ENCODE data around the gene PAPPA2. TPM values are rescaled to one million over a fixed set of nuclear protein-coding genes. Genes with fewer than 3 reads are reported as not detected.

The PAPPA2 gene
- total RNA-seq, 1 experiment from 2014 or later = not detected

DNA sequence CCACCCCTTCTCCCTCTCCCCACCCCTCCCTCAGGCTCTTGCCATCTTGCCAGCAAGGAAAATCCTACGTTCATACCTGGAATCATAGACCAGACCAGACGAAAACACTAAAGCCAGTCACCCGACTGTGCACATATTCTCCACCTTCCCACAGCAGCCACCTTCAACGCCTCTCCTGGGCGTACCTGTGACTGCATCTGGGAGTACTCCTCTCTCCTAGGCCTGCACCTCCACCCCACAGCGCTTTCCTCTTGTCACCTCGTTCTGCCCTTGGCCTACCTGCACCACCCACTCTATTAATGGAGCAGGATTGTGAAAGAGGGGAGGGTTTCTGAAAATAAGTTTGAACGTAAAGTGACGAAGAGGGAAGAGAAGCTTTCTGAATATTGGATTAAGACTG is 17.8 kb downstream of the PAPPA2 start:
- in situ Hi-C loops (cut with HindIII; ENCODE audit: low sequenced_read_pairs) = no loop called here
- no peak for DNase-seq (ENCODE audit: low spot score)

GRCh38 chr1:176485083-176485482 is 22.1 kb downstream of the PAPPA2 start:
- DNase-seq (ENCODE audit: low spot score) = no peak
- in situ Hi-C loops (cut with HindIII; ENCODE audit: low sequenced_read_pairs) = no loop called here

DNA sequence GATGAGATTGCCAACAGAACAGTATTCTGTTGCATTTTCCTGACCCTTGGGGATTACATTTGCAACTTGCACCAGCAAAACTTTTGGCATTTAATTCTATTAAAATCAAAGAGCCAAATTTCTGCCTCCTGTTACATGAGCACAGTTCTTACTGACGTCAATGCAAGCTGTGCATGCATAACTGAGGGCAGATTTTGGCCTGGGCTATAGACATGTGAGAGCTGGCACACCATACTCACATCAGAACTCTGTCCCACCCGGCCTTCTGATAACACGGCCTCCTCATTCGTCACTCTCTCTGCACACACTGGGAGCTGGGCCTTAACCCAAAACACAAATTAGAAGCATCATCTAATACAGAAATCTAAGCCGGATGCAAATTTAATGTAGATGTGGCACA is 31.5 kb downstream of the PAPPA2 start:
- in situ Hi-C loops (cut with HindIII; ENCODE audit: low sequenced_read_pairs) = no loop called here
- DNase-seq (ENCODE audit: low spot score) = peak; percentile 43

DNA sequence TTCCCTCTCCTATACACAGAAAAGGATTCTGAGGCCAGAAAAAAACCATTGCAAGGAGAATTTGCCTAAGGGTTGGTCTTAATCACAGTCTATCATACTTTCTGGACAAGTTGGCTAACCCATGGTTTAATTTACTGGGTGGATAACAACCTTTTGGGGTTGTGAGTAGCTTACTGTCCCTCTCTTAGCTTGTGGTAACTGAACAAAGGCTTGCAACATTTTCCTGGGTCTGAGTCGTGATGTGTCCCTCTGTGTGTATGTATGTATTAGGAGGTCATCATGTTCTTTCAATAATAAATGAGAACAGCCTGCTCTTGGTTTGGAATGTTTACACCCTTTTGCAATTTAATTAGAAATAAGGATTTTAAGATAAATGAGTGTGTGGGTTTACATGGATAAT is 36.7 kb downstream of the PAPPA2 start:
- no peak for DNase-seq (ENCODE audit: low spot score)

DNA sequence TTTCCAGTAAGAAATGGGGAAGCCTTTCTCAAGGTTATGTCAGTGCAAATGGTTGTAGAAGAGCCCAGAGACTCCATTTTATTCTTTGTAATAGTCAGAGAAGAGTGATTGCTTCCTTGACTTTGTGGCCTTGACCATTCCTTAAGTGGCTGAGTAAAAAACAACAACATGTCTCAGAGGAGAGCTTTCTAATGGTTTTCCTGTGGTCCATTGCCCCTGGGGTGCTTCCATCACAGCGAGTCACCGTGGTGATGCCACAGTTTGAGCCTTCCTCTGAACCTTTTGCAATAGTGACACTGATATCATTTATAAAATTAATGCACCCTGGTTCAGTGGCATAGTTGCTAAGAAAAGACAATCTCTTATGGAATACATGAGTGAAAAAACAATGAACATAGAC is 38.6 kb downstream of the PAPPA2 start:
- in situ Hi-C loops (cut with HindIII; ENCODE audit: low sequenced_read_pairs) = no loop called here
- DNase-seq (ENCODE audit: low spot score) = no peak

More for the DNA sequence above, 36.7 kb downstream of the PAPPA2 start:
- in situ Hi-C loops (cut with HindIII; ENCODE audit: low sequenced_read_pairs) = no loop called here

GRCh38 chr1:176504848-176505553 is 42.0 kb downstream of the PAPPA2 start:
- in situ Hi-C loops (cut with HindIII; ENCODE audit: low sequenced_read_pairs) = no loop called here
- DNase-seq (ENCODE audit: low spot score) = no peak

DNA sequence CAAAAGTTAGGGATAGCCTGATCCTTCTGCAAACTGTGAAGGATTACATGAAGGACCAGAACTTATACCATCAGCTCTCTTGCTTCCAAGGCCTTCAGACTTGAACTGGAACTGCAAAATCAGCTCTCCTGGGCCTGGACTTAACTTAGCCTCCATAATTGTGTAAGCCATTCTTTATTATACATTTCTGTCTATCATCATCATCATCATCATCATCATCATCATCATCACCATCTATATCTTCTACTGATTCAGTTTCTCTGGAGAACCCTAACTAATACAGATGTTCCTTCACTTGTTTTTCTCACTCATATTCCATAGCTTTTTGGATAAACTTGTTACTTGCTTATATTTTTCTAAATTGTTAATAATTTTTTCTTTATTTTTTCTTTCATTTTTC is 50.0 kb downstream of the PAPPA2 start:
- in situ Hi-C loops (cut with HindIII; ENCODE audit: low sequenced_read_pairs) = no loop called here
- no peak for DNase-seq (ENCODE audit: low spot score)

- in situ Hi-C loops (cut with HindIII; ENCODE audit: low sequenced_read_pairs) = no loop called here
- DNase-seq (ENCODE audit: low spot score) = peak; percentile 65
Measured at GRCh38 chr1:176515310-176515709, 52.3 kb downstream of the PAPPA2 start.

- in situ Hi-C loops (cut with HindIII; ENCODE audit: low sequenced_read_pairs) = no loop called here
- DNase-seq (ENCODE audit: low spot score) = no peak
Measured at GRCh38 chr1:176517484-176517883, 54.5 kb downstream of the PAPPA2 start.

DNA sequence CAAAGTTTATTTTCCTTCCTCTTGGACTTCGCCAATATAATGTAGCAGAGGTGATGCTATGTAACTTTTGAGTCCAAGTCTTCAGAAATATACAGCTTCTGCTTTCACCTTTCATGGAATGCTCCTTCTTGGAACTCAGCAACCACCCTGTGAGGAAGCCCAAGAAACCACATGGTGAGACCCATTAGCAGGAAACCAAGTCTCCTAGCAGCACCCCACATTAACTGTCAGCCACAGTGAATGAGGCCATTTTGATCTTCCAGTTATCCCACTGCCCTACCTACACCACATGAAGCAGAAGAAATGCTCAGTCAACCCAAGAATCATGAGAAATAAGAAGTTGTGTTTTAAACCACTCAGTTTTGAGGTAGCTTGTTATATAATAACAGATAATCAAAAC is 58.2 kb downstream of the PAPPA2 start:
- in situ Hi-C loops (cut with HindIII; ENCODE audit: low sequenced_read_pairs) = no loop called here
- DNase-seq (ENCODE audit: low spot score) = no peak

DNA sequence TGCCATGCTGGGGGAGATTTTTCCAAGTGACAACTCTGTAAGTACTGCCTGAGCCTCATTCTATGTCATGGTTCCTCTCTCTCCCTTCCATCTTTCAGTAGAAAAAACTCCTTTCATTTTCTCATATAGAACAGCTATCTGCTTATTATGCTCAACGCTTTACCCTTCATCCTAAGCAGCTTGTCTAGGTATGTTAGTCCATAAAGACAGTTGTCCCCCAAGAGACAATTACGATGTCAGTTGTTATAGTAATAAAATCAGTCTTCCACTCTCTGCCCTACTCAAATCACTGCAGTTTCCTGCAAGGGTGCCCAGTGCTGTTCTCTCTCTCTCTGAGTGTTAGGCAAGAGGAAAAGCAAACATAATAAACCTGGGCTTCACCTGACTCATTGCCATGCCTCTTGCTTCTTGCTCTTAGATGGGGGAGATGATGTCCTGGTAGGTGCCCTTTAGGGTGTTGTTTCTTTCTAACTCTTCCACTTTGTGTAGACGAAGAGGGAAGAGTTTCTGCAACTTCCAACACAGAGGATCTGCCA is 59.4 kb downstream of the PAPPA2 start:
- no peak for DNase-seq (ENCODE audit: low spot score)
- in situ Hi-C loops (cut with HindIII; ENCODE audit: low sequenced_read_pairs) = no loop called here

- in situ Hi-C loops (cut with HindIII; ENCODE audit: low sequenced_read_pairs) = no loop called here
- DNase-seq (ENCODE audit: low spot score) = no peak
Measured at GRCh38 chr1:176529395-176530090, 66.6 kb downstream of the PAPPA2 start.

- in situ Hi-C loops (cut with HindIII; ENCODE audit: low sequenced_read_pairs) = no loop called here
- DNase-seq (ENCODE audit: low spot score) = no peak
Measured at GRCh38 chr1:176531036-176531435, 68.1 kb downstream of the PAPPA2 start.

GRCh38 chr1:176531921-176532897 is 69.2 kb downstream of the PAPPA2 start:
- DNase-seq (ENCODE audit: low spot score) = peak; percentile 68
- in situ Hi-C loops (cut with HindIII; ENCODE audit: low sequenced_read_pairs) = no loop called here

GRCh38 chr1:176533020-176533419 is 70.0 kb downstream of the PAPPA2 start:
- in situ Hi-C loops (cut with HindIII; ENCODE audit: low sequenced_read_pairs) = no loop called here

GRCh38 chr1:176536588-176536987 is 73.6 kb downstream of the PAPPA2 start:
- in situ Hi-C loops (cut with HindIII; ENCODE audit: low sequenced_read_pairs) = no loop called here
- DNase-seq (ENCODE audit: low spot score) = no peak

More at GRCh38 chr1:176533020-176533419, 70.0 kb downstream of the PAPPA2 start:
- DNase-seq (ENCODE audit: low spot score) = no peak

GRCh38 chr1:176539018-176539417 is 76.0 kb downstream of the PAPPA2 start:
- no peak for DNase-seq (ENCODE audit: low spot score)
- in situ Hi-C loops (cut with HindIII; ENCODE audit: low sequenced_read_pairs) = no loop called here

DNA sequence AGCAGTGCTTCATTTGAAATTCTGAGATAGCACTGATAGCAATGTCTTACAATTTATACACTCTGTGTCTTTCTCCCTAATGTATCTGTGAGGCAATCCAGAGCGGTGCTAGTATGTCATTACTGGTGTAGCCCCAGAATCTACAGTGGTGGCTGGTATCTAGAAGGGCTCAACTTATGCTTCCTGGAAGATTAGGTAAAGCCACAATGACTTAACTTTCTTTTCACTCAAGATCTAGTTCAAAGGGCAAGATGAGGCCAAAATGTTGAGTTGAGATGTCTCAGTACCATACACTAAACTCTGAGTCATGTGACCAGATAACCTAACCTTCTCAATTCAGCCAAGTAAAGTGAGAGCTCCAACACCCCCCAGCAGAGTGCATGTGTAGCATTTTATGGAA is 77.5 kb downstream of the PAPPA2 start:
- in situ Hi-C loops (cut with HindIII; ENCODE audit: low sequenced_read_pairs) = no loop called here

DNA sequence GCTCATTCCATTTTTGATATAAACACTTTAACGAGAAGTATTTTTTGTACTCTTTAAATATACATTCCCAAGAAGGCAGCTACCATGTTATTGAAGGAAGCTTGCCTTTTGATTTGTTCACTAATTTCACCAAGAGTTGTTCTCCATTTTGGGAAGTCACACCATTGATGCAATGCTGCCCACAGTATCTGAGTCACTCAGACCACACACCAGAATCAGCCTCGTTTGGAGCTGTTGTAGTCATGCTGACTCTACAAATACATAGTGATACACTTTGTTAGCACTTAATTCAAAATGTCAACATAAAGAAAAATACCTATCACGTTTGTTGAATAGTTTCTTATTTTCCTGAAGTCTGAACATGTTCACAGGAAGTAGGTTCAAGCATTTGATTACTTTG is 78.7 kb downstream of the PAPPA2 start:
- in situ Hi-C loops (cut with HindIII; ENCODE audit: low sequenced_read_pairs) = no loop called here
- DNase-seq (ENCODE audit: low spot score) = no peak

More for the DNA sequence above, 77.5 kb downstream of the PAPPA2 start:
- DNase-seq (ENCODE audit: low spot score) = no peak

Measured in G401 (cell line).